ENCODE measurements around the gene NCAPD2.
"Not testable (repeated sequence)": the region's sequence is repeated elsewhere in the genome, so short reads cannot be mapped to it uniquely, and the experiment has no call there.

Gene NCAPD2

DNA sequence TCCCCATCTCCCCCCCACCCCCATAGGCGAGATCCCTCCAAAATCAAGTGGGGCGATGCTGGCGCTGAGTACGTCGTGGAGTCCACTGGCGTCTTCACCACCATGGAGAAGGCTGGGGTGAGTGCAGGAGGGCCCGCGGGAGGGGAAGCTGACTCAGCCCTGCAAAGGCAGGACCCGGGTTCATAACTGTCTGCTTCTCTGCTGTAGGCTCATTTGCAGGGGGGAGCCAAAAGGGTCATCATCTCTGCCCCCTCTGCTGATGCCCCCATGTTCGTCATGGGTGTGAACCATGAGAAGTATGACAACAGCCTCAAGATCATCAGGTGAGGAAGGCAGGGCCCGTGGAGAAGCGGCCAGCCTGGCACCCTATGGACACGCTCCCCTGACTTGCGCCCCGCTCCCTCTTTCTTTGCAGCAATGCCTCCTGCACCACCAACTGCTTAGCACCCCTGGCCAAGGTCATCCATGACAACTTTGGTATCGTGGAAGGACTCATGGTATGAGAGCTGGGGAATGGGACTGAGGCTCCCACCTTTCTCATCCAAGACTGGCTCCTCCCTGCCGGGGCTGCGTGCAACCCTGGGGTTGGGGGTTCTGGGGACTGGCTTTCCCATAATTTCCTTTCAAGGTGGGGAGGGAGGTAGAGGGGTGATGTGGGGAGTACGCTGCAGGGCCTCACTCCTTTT lies 43.1 kb downstream of the NCAPD2 start:
- no peaks in the 10 kb centered on the region for H3K9me3 ChIP-seq
- peaks cover 21% of the 10 kb centered on the region for H3K4me1 ChIP-seq
- H3K36me3 ChIP-seq (replicated peaks), result peaks cover 75% of the 10 kb centered on the region
- in situ Hi-C loops (cut with MboI; ENCODE audit: low sequenced_read_pairs), result no loop called here
- H3K4me3 ChIP-seq, result peak overlapping the region; percentile 96; the same call in 1 of the 2 replicates
- no peaks in the 10 kb centered on the region for H3K27me3 ChIP-seq (ENCODE audit: low read depth)
- peak in 1 of 2 experiments; percentile 40 for DNase-seq (ENCODE audit: low spot score in 2 of 2)

DNA sequence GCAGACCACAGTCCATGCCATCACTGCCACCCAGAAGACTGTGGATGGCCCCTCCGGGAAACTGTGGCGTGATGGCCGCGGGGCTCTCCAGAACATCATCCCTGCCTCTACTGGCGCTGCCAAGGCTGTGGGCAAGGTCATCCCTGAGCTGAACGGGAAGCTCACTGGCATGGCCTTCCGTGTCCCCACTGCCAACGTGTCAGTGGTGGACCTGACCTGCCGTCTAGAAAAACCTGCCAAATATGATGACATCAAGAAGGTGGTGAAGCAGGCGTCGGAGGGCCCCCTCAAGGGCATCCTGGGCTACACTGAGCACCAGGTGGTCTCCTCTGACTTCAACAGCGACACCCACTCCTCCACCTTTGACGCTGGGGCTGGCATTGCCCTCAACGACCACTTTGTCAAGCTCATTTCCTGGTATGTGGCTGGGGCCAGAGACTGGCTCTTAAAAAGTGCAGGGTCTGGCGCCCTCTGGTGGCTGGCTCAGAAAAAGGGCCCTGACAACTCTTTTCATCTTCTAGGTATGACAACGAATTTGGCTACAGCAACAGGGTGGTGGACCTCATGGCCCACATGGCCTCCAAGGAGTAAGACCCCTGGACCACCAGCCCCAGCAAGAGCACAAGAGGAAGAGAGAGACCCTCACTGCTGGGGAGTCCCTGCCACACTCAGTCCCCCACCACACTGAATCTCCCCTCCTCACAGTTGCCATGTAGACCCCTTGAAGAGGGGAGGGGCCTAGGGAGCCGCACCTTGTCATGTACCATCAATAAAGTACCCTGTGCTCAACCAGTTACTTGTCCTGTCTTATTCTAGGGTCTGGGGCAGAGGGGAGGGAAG lies 43.9 kb downstream of the NCAPD2 start:
- Histone ChIP-seq H3K4me1 (peaks cover 14% of the 10 kb centered on the region), H3K36me3 (replicated peaks) (peaks cover 70% of the 10 kb centered on the region)
- H3K4me3 ChIP-seq; in situ Hi-C loops (cut with MboI; ENCODE audit: low sequenced_read_pairs); H3K27me3 ChIP-seq (ENCODE audit: low read depth); H3K9me3 ChIP-seq: not testable (repeated sequence)
- peak; percentile 59 to 89 for DNase-seq (ENCODE audit: low spot score in 2 of 2)

DNA sequence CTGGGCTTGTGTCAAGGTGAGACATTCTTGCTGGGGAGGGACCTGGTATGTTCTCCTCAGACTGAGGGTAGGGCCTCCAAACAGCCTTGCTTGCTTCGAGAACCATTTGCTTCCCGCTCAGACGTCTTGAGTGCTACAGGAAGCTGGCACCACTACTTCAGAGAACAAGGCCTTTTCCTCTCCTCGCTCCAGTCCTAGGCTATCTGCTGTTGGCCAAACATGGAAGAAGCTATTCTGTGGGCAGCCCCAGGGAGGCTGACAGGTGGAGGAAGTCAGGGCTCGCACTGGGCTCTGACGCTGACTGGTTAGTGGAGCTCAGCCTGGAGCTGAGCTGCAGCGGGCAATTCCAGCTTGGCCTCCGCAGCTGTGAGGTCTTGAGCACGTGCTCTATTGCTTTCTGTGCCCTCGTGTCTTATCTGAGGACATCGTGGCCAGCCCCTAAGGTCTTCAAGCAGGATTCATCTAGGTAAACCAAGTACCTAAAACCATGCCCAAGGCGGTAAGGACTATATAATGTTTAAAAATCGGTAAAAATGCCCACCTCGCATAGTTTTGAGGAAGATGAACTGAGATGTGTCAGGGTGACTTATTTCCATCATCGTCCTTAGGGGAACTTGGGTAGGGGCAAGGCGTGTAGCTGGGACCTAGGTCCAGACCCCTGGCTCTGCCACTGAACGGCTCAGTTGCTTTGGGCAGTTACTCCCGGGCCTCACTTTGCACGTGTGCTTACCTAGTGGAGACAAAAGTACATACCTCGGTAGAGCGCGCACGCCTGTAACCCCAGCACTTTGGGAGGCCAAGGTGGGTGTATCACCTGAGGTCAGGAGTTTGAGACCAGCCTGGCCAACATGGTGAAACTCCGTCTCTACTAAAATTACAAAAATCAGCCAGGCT lies 44.8 kb downstream of the NCAPD2 start:
- no peaks in the 10 kb centered on the region for H3K27me3 ChIP-seq (ENCODE audit: low read depth)
- no peak overlapping the region for H3K4me3 ChIP-seq
- no peaks in the 10 kb centered on the region for H3K9me3 ChIP-seq
- DNase-seq (ENCODE audit: low spot score in 2 of 2), result peak; percentile 47 to 54
- H3K4me1 ChIP-seq, result peaks cover 9% of the 10 kb centered on the region
- in situ Hi-C loops (cut with MboI; ENCODE audit: low sequenced_read_pairs), result no loop called here
- peaks cover 74% of the 10 kb centered on the region for H3K36me3 ChIP-seq (replicated peaks)

DNA sequence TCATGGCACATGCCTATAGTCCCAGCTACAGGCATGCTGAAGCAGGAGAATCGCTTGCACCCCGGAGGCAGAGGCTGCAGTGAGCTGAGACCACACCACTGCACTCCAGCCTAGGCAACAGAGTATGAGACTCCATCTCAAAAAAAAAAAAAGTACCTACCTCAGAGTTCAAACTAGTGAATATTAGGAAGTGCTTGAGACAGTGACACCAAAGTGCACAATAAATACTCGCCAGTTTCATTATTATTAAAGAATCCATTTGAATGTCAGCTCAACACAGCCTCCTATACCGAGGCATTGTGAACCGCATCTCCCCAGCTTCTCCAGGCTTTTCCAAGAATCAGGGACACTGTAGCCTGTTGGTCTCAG lies 45.4 kb downstream of the NCAPD2 start:
- H3K36me3 ChIP-seq (replicated peaks), result peaks cover 78% of the 10 kb centered on the region
- in situ Hi-C loops (cut with MboI; ENCODE audit: low sequenced_read_pairs), result no loop called here

DNA sequence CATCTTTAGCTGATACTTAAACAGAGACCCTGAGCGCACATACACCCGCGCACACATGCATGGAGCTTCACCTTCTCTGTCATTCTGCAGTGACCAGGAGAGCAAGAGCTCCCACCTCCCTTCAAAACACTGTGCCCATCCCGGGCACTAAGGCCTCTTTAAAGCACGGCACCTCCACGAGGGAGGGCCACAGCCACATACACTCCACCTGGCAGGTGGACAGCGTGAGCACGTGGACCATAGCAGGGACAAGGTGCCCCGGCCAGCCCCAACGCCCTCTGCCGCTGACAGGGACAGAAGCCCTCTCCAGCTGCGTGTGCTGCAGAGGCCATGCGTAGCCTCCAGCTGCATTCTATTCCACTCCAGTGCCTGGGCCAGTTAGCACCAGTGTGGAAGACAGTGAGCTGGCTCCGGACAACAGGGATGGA lies 45.8 kb downstream of the NCAPD2 start:
- H3K36me3 ChIP-seq (replicated peaks), result peaks cover 78% of the 10 kb centered on the region

More for the DNA sequence above, 45.4 kb downstream of the NCAPD2 start:
- H3K4me3 ChIP-seq, result no peak overlapping the region
- peaks cover 9% of the 10 kb centered on the region for H3K4me1 ChIP-seq
- DNase-seq (ENCODE audit: low spot score in 2 of 2), result no peak
- no peaks in the 10 kb centered on the region for H3K9me3 ChIP-seq
- no peaks in the 10 kb centered on the region for H3K27me3 ChIP-seq (ENCODE audit: low read depth)

DNA sequence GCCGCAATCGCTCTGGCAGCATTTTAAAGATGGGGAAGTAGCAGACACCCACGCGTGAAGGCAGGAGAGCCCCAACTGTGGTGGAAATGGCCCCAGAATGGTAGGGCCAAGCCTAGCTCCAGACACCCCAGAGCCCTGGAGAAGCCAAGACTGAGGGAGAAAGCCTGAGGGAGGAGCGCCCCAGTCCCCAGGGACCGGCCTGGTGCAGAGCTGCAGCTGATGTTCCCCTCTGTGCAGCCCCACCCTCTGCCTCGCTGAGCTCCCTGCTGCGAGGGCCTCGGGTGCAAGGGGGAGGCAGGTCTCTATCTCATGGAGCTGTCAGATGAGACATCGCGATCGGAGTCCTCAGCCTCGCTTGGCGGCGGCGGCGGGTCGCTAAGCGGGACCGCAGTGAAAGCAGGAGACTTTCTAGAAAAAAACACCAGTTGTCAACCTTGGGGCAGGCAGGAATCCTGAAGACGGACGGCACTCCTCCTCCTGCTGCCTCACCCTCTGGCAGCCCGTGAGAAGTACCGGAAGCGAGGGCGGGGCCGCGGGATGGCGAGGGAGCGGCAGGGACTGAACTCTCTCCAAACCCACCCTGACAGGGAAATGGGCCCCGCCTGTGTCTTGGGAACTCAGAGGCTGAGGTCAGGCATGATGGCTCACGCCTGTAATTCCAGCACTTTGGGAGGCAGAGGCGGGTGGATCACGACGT lies 46.4 kb downstream of the NCAPD2 start:
- no peaks in the 10 kb centered on the region for H3K9me3 ChIP-seq
- H3K27me3 ChIP-seq (ENCODE audit: low read depth), result no peaks in the 10 kb centered on the region
- peaks cover 73% of the 10 kb centered on the region for H3K36me3 ChIP-seq (replicated peaks)
- H3K4me1 ChIP-seq, result peaks cover 9% of the 10 kb centered on the region
- in situ Hi-C loops (cut with MboI; ENCODE audit: low sequenced_read_pairs), result no loop called here
- peak; percentile 15 to 63 for DNase-seq (ENCODE audit: low spot score in 2 of 2)
- H3K4me3 ChIP-seq, result no peak overlapping the region

More for the DNA sequence above, 45.8 kb downstream of the NCAPD2 start:
- DNase-seq (ENCODE audit: low spot score in 2 of 2), result no peak
- H3K9me3 ChIP-seq, result no peaks in the 10 kb centered on the region
- in situ Hi-C loops (cut with MboI; ENCODE audit: low sequenced_read_pairs), result no loop called here
- no peak overlapping the region for H3K4me3 ChIP-seq
- H3K4me1 ChIP-seq, result peaks cover 9% of the 10 kb centered on the region
- no peaks in the 10 kb centered on the region for H3K27me3 ChIP-seq (ENCODE audit: low read depth)

DNA sequence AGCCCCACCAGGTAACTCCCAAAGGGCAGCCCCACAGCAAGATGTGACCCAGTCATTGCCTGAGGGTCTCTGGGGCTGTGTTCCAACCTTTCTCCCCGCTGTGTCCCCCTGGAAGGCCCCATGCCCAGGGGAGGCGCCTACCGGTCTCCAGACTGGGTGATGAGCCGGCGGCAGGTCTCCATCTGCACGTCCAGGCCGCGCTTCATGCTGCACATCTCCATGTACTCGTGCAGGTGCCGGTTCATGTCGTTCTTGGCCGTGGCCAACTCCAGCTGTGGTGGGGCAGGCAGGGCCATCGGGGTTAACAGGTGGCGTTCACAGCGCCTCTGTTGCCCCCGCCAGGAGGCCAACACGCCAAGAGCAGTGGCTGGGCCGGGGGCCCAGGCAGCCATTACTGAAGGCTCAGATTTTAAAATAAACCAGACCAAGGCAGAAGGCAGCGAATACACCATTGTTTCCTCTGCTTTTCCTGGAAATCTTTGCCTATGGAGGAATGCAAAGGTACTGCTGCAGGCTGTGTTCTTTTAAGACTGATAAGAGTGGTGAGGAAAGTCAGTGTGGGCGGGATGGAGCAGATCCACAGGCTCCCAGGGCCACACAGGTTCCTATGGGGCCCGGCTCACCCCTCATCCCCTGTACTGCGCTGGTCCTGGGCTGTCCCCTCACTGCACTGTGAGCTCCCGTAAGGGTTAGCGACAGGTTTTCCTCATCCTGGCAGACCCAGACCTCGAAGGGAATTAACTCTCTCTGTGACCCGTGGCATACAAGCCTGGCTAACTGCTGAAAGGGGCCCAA lies 47.7 kb downstream of the NCAPD2 start:
- no peaks in the 10 kb centered on the region for H3K9me3 ChIP-seq
- no peak overlapping the region for H3K4me3 ChIP-seq
- peaks cover under 1% of the 10 kb centered on the region for H3K4me1 ChIP-seq
- no peak for DNase-seq (ENCODE audit: low spot score in 2 of 2)
- in situ Hi-C loops (cut with MboI; ENCODE audit: low sequenced_read_pairs), result no loop called here
- H3K36me3 ChIP-seq (replicated peaks), result peaks cover 71% of the 10 kb centered on the region
- H3K27me3 ChIP-seq (ENCODE audit: low read depth), result no peaks in the 10 kb centered on the region

DNA sequence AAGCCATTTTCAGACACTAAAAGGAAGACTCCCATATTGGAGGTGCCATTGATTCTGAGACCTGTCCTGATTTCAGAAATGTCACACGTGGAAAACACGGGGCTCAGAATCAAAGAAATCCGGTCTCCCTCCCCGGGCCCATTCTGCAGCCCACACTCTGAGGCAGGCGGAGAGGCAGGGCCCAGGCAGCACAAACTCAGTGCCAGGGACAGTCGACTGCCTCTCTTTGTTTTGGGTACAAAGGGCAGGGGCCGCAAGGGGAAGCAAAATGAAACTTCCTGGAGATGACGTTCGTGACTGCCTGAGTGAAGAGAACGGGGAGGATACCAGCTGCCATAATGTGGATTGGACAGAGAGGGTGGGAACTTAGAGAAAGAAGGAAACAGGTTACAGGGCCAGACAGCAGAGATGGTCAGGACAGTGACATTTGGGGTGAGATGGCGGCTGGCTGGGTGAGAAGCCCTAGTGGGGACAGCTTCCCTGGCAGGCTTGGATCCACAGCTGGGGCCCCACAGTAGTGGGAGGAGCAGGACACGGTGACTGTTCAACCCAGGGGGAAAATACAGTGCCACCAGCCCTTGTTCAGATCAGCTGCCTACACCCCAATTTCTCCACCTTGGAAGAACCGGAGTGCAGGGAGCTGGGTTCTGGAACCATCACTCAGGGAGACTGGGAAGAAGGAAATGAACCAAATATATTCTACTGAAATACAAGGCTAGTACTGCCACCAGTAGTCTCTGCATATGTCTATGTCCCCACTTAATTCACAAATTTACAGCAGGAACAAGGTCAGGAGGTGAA lies 48.5 kb downstream of the NCAPD2 start:
- no peak for DNase-seq (ENCODE audit: low spot score in 2 of 2)
- peaks cover 71% of the 10 kb centered on the region for H3K36me3 ChIP-seq (replicated peaks)
- H3K9me3 ChIP-seq, result no peaks in the 10 kb centered on the region
- in situ Hi-C loops (cut with MboI; ENCODE audit: low sequenced_read_pairs), result no loop called here
- no peaks in the 10 kb centered on the region for H3K27me3 ChIP-seq (ENCODE audit: low read depth)
- H3K4me3 ChIP-seq, result no peak overlapping the region
- H3K4me1 ChIP-seq, result no peaks in the 10 kb centered on the region

DNA sequence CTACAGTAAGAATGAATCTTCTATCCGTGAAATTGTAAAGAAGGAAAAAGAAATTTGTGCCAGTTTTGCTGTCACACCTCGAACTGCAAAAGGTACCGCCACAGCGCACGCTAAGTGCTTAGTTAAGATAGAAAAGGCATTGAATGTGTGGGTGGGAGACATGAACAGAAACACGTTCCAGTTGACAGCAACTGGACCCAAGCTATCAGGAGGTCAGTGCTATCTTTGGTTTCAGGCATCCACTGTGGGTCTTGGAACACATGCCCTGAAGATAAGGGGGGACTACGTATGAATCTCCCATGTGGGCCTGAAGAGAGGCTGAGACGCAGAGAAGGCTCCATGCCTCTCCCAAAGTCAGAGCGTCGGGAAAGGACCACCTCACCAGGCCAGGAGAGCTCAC lies 52.1 kb downstream of the NCAPD2 start:
- H3K36me3 ChIP-seq (replicated peaks), result peaks cover 69% of the 10 kb centered on the region
- in situ Hi-C loops (cut with MboI; ENCODE audit: low sequenced_read_pairs), result no loop called here
- H3K9me3 ChIP-seq, result no peaks in the 10 kb centered on the region
- no peaks in the 10 kb centered on the region for H3K4me1 ChIP-seq
- no peaks in the 10 kb centered on the region for H3K27me3 ChIP-seq (ENCODE audit: low read depth)
- DNase-seq (ENCODE audit: low spot score in 2 of 2), result no peak
- no peak overlapping the region for H3K4me3 ChIP-seq

DNA sequence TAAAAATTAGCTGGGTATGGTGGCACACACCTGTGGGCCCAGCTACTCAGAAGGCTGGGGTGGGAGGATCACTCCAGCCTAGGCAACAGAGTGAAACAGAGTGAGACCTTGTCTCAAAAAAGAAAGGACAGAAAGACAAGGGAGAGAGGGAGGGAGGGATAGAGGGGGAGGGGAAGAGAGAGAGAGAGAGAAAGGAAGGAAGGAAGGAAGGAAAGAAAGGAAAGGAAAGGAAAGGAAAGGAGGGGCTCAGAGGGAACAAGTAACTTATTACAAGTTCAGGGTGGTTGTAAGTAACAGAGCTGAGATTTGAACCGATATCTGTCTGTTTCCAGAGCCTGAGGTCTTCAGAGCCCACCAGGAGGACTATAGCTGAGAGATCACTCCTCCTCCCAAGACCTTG lies 53.7 kb downstream of the NCAPD2 start:
- H3K27me3 ChIP-seq (ENCODE audit: low read depth), result no peaks in the 10 kb centered on the region
- in situ Hi-C loops (cut with MboI; ENCODE audit: low sequenced_read_pairs), result no loop called here
- no peaks in the 10 kb centered on the region for H3K9me3 ChIP-seq
- H3K36me3 ChIP-seq (replicated peaks), result peaks cover 75% of the 10 kb centered on the region
- DNase-seq (ENCODE audit: low spot score in 2 of 2), result no peak
- no peak overlapping the region for H3K4me3 ChIP-seq
- H3K4me1 ChIP-seq, result no peaks in the 10 kb centered on the region

DNA sequence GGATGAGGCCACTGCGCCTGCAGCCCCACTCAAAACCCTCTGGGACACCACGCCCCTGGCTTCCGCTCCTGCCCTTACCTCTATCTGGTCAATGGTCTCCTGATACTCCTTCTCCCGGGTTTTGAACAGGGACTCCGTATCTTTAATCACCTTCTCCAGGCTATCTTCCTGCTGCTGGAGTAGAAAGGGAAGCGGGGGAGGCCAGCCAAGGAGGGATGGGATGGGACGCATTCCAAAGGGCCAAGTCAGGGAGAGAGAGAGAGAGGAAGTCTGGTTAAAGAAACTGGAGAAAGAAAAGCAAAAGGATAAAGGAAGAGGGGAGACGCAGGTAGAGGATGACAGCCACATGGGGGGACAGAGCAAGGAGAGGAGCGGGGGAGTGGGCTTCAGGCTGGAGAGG lies 54.1 kb downstream of the NCAPD2 start:
- H3K27me3 ChIP-seq (ENCODE audit: low read depth), result no peaks in the 10 kb centered on the region
- H3K9me3 ChIP-seq, result no peaks in the 10 kb centered on the region
- H3K4me3 ChIP-seq, result no peak overlapping the region
- no peaks in the 10 kb centered on the region for H3K4me1 ChIP-seq
- H3K36me3 ChIP-seq (replicated peaks), result peaks cover 74% of the 10 kb centered on the region
- DNase-seq (ENCODE audit: low spot score in 2 of 2), result no peak
- in situ Hi-C loops (cut with MboI; ENCODE audit: low sequenced_read_pairs), result no loop called here

DNA sequence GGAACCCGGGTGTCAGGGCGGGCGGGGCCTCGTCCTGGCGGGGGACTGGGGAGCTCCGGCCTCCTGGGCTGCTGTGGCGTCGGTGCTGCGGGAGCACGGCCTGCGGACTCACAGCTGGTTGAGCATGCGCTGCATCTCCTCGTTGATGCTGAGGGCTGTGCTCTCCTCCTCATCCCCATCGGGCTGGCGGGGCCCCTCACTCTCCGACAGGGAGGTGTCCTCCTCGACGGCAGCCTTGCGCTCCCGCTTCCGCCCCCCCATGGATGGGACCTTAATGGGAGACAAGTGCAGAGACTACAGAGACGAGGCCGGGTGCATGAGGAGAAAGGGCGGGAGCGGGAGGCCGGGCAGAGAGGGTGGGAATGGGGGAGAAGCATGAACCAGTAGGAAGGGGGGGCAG lies 54.7 kb downstream of the NCAPD2 start:
- Histone ChIP-seq H3K9me3 (no peaks in the 10 kb centered on the region), H3K27me3 (ENCODE audit: low read depth) (no peaks in the 10 kb centered on the region), H3K4me3 (no peak overlapping the region), H3K36me3 (replicated peaks) (peaks cover 75% of the 10 kb centered on the region), H3K4me1 (peaks cover 3% of the 10 kb centered on the region)
- in situ Hi-C loops (cut with MboI; ENCODE audit: low sequenced_read_pairs), result no loop called here
- DNase-seq (ENCODE audit: low spot score in 2 of 2), result no peak
